GM12875 (cell line): ENCODE data around the gene CRACR2B.

ENCODE experiments used
- H3K4me3 ChIP-seq: one replicate; pipeline ENCODE4 v1.5.1; 2011; ENCODE audit warnings: low read depth, low read length, control low read depth
- CTCF ChIP-seq: IDR thresholded peaks from 2 replicates; pipeline ENCODE4 v1.5.1; 2011; ENCODE audit warnings: low read depth, mild to moderate bottlenecking, control low read depth, inconsistent platforms, low read length, moderate library complexity, borderline replicate concordance; ENCODE audit not compliant: insufficient read depth

The CRACR2B gene

GRCh38 chr11:876545-876944, 48.8 kb downstream of the CRACR2B start:
- no peak overlapping the region for H3K4me3 ChIP-seq
- TF ChIP-seq CTCF, result no peak

DNA sequence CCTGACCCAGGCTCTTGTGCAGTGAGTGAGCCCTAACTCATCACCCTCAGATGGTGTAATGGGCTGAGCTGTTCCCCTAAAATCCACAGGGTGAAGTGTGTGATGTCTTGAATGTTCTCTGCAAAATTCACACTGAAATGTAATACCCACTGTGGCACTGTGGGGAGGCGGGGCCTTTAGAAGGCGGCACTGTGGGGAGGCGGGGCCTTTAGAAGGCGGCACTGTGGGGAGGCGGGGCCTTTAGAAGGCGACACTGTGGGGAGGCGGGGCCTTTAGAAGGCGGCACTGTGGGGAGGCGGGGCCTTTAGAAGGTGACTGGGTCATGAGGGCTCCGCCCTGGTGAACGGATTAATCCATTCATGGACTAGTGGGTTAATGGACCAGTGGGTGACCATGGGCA, 49.8 kb downstream of the CRACR2B start:
- H3K4me3 ChIP-seq, result no peak overlapping the region
- no peak for TF ChIP-seq CTCF

- H3K4me3 ChIP-seq, result no peak overlapping the region
- TF ChIP-seq CTCF, result no peak
Measured at GRCh38 chr11:880447-880846, 52.7 kb downstream of the CRACR2B start.
